ENCODE measurements around the gene MED22.

GRCh38 chr9:133394687-133395271 lies 46.8 kb upstream of the MED22 start:
- TF ChIP-seq, protein P1, sequence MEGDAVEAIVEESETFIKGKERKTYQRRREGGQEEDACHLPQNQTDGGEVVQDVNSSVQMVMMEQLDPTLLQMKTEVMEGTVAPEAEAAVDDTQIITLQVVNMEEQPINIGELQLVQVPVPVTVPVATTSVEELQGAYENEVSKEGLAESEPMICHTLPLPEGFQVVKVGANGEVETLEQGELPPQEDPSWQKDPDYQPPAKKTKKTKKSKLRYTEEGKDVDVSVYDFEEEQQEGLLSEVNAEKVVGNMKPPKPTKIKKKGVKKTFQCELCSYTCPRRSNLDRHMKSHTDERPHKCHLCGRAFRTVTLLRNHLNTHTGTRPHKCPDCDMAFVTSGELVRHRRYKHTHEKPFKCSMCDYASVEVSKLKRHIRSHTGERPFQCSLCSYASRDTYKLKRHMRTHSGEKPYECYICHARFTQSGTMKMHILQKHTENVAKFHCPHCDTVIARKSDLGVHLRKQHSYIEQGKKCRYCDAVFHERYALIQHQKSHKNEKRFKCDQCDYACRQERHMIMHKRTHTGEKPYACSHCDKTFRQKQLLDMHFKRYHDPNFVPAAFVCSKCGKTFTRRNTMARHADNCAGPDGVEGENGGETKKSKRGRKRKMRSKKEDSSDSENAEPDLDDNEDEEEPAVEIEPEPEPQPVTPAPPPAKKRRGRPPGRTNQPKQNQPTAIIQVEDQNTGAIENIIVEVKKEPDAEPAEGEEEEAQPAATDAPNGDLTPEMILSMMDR (IDR thresholded peaks at IDR 0.05; ENCODE audit: control extremely low read depth in 1 of 3, insufficient read depth in 1 of 3, low read depth in 1 of 3, low read length in 3 of 3): peak in 1 of 3 experiments; percentile 12; a peak in 1 of 4 replicates
- TF ChIP-seq BCL11A (IDR thresholded peaks at IDR 0.05; ENCODE audit: low read depth in 2 of 2, low read length in 2 of 2) (no peak), KDM4A (IDR thresholded peaks at IDR 0.05; ENCODE audit: low read depth, low read length, severe bottlenecking) (no peak), RXRA (IDR thresholded peaks at IDR 0.05; ENCODE audit: insufficient read depth, low read depth, low read length) (no peak), JUND (IDR thresholded peaks at IDR 0.05; ENCODE audit: low read length) (no peak), MAX (IDR thresholded peaks at IDR 0.05) (no peak), POLR2AphosphoS5 (IDR thresholded peaks at IDR 0.05; ENCODE audit: low read depth, low read length) (no peak)

Measured in H1 (cell line).